Endothelial cell of umbilical vein (primary cell): ENCODE measurements around the gene NAT16.

ENCODE experiments used
- CTCF ChIP-seq, 2 donors: IDR thresholded peaks; 1 replicate in 1 of 2; 2 replicates in 1 of 2; pipeline ENCODE4 v1.5.1; 2011; ENCODE audit warnings: low read length in 2 of 2, mild to moderate bottlenecking in 2 of 2, moderate library complexity in 2 of 2, control low read depth in 1 of 2, inconsistent platforms in 1 of 2, low read depth in 1 of 2; ENCODE audit not compliant: insufficient read depth in 1 of 2; ENCODE audit errors: extremely low read depth in 1 of 2
- EZH2 ChIP-seq: IDR thresholded peaks from 2 replicates; pipeline ENCODE4 v1.6.1; 2012; ENCODE audit warnings: borderline replicate concordance, low read depth, mild to moderate bottlenecking, moderate library complexity, low read length, inconsistent platforms; ENCODE audit not compliant: severe bottlenecking
- FOS ChIP-seq: IDR thresholded peaks from 2 replicates; pipeline ENCODE4 v1.6.1; 2011; ENCODE audit warnings: mild to moderate bottlenecking, low read length, moderate library complexity, borderline replicate concordance; ENCODE audit not compliant: insufficient read depth
- GATA2 ChIP-seq: IDR thresholded peaks from 2 replicates; pipeline ENCODE4 v1.7.0; 2011; ENCODE audit warnings: low read depth, mild to moderate bottlenecking, moderate library complexity, mixed read lengths, low read length; ENCODE audit not compliant: insufficient read length, insufficient read depth
- JUN ChIP-seq: IDR thresholded peaks from 2 replicates; pipeline ENCODE4 v1.6.1; 2011; ENCODE audit warnings: borderline replicate concordance, low read depth; ENCODE audit not compliant: insufficient read length, insufficient read depth
- MAX ChIP-seq: IDR thresholded peaks from 2 replicates; pipeline ENCODE4 v1.6.1; 2011; ENCODE audit not compliant: insufficient read depth, insufficient read length
- MYC ChIP-seq: IDR thresholded peaks from one replicate; pipeline ENCODE4 v1.6.1; 2011; ENCODE audit warnings: mild to moderate bottlenecking, low read depth, low read length
- POLR2A ChIP-seq: IDR thresholded peaks from 2 replicates; pipeline ENCODE4 v1.6.1; 2012; ENCODE audit warnings: low read depth, mild to moderate bottlenecking, control low read depth, low read length
- POLR2AphosphoS5 ChIP-seq: IDR thresholded peaks from 2 replicates; pipeline ENCODE4 v1.6.1; 2012; ENCODE audit warnings: low read depth, mild to moderate bottlenecking, control low read depth, low read length, moderate library complexity; ENCODE audit not compliant: insufficient read depth

- no peak for TF ChIP-seq CTCF (IDR thresholded peaks at IDR 0.05; ENCODE audit: extremely low read depth in 1 of 2, insufficient read depth in 1 of 2, low read depth in 1 of 2, low read length in 2 of 2)
- TF ChIP-seq POLR2A, result no peak
- no peak for TF ChIP-seq FOS
- TF ChIP-seq EZH2, result no peak
- TF ChIP-seq POLR2AphosphoS5, result no peak
- TF ChIP-seq MAX, result no peak
- no peak for TF ChIP-seq JUN
- no peak for TF ChIP-seq GATA2
- no peak for TF ChIP-seq MYC
These were observed 36.8 kb upstream of the NAT16 start for GRCh38 chr7:101216860-101217387.
